Progenitor cell of endocrine pancreas (in vitro differentiated cells): Measurements from ENCODE around the gene LRRC43. TPM values are rescaled to one million over a fixed set of nuclear protein-coding genes. Genes with fewer than 3 reads are reported as not detected.

Source experiments
- DNase-seq: peaks from one replicate; pipeline ENCODE4 v3.0.0; 2021; ENCODE audit warnings: low spot score; ENCODE audit not compliant: unreplicated experiment
- H3K27ac Mint-ChIP-seq: 2 replicates; pipeline ENCODE4 v1.8.0; 2021; ENCODE audit warnings: mild to moderate bottlenecking, moderate library complexity, mixed read lengths
- H3K27me3 Mint-ChIP-seq: 2 replicates; pipeline ENCODE4 v1.8.0; 2021; ENCODE audit warnings: mixed read lengths
- H3K36me3 Mint-ChIP-seq: 2 replicates; pipeline ENCODE4 v1.8.0; 2022; ENCODE audit warnings: mixed read lengths; ENCODE audit not compliant: insufficient read depth
- H3K4me1 Mint-ChIP-seq: 2 replicates; pipeline ENCODE4 v1.8.0; 2021; ENCODE audit warnings: low read depth, mixed read lengths
- H3K4me3 Mint-ChIP-seq: 2 replicates; pipeline ENCODE4 v1.8.0; 2021; ENCODE audit warnings: low read depth, mild to moderate bottlenecking, moderate library complexity, mixed read lengths
- H3K9me3 Mint-ChIP-seq: 2 replicates; pipeline ENCODE4 v1.8.0; 2021; ENCODE audit warnings: low read depth, mixed read lengths
- CTCF ChIP-seq: fragments of 200-600 bp; sonication (generic); IDR thresholded peaks from one replicate; pipeline ENCODE4 v1.5.0; 2021; ENCODE audit warnings: antibody characterized with exemption, mild to moderate bottlenecking; ENCODE audit not compliant: unreplicated experiment
- total RNA-seq: library from RNA; stranded (reverse); gene quantifications from 2 replicates; pipeline ENCODE4 v1.2.1, GENCODE V29; 2021

The LRRC43 gene
- total RNA-seq, 1 donor from 2014 or later = 5.4 TPM

- Mint-ChIP-seq H3K4me1 (no peaks in the 10 kb centered on the region), H3K9me3 (no peaks in the 10 kb centered on the region), H3K4me3 (no peak overlapping the region), H3K27me3 (peaks cover 6% of the 10 kb centered on the region), H3K36me3 (peaks cover 4% of the 10 kb centered on the region), H3K27ac (peak overlapping the region; percentile 1)
- no peak for DNase-seq
- TF ChIP-seq CTCF = no peak
Observed at GRCh38 chr12:122148657-122149056, 34.3 kb upstream of the LRRC43 start.

GRCh38 chr12:122150127-122150681 is 32.7 kb upstream of the LRRC43 start:
- H3K9me3 Mint-ChIP-seq = no peaks in the 10 kb centered on the region
- no peak for DNase-seq
- no peaks in the 10 kb centered on the region for H3K36me3 Mint-ChIP-seq
- no peak overlapping the region for H3K4me3 Mint-ChIP-seq
- H3K4me1 Mint-ChIP-seq = no peaks in the 10 kb centered on the region
- H3K27me3 Mint-ChIP-seq = peaks cover 11% of the 10 kb centered on the region
- peak overlapping the region; percentile 27 for H3K27ac Mint-ChIP-seq
- no peak for TF ChIP-seq CTCF

GRCh38 chr12:122152754-122153153 is 30.2 kb upstream of the LRRC43 start:
- Mint-ChIP-seq H3K4me3 (no peak overlapping the region), H3K27me3 (peaks cover 21% of the 10 kb centered on the region)
- no peak for DNase-seq

DNA sequence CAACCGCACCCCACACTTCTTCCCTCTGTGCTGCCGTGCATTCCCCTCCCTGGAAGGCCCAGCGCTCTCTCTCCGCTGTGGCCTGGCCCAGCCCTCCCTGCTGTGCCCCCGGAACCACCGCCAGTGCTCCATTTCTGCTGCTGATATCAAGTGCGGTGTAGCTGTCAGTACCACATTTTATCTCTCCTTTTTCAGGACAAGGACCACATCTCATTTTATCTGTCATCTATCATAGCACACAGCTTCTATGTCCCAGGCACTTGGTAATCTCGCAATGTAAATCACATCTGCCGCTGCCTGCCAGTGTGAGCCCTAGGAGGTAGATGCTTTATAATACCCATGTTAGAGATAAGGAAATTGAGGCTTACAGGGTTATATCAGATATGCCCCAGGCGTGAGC is 27.2 kb upstream of the LRRC43 start:
- Mint-ChIP-seq H3K9me3 (no peaks in the 10 kb centered on the region), H3K27me3 (peaks cover 27% of the 10 kb centered on the region), H3K27ac (no peak overlapping the region), H3K36me3 (no peaks in the 10 kb centered on the region), H3K4me1 (no peaks in the 10 kb centered on the region), H3K4me3 (no peak overlapping the region)
- TF ChIP-seq CTCF = no peak
- no peak for DNase-seq

More at GRCh38 chr12:122152754-122153153, 30.2 kb upstream of the LRRC43 start:
- Mint-ChIP-seq H3K4me1 (no peaks in the 10 kb centered on the region), H3K9me3 (no peaks in the 10 kb centered on the region), H3K36me3 (no peaks in the 10 kb centered on the region), H3K27ac (no peak overlapping the region)
- TF ChIP-seq CTCF = no peak

- no peaks in the 10 kb centered on the region for H3K9me3 Mint-ChIP-seq
- H3K4me3 Mint-ChIP-seq = no peak overlapping the region
- TF ChIP-seq CTCF = no peak
- H3K27ac Mint-ChIP-seq = no peak overlapping the region
- no peaks in the 10 kb centered on the region for H3K36me3 Mint-ChIP-seq
- no peaks in the 10 kb centered on the region for H3K4me1 Mint-ChIP-seq
- DNase-seq = no peak
- H3K27me3 Mint-ChIP-seq = peaks cover 22% of the 10 kb centered on the region
Observed at GRCh38 chr12:122158700-122159285, 24.1 kb upstream of the LRRC43 start.
